Cardiac fibroblast (primary cell): ENCODE data around the gene RRBP1.

Experiments
- DNase-seq, 2 donors: peaks; one replicate each; pipeline versions ENCODE4 v3.0.0 to v3.0.0-alpha.2; 2010; ENCODE audit warnings: low read depth in 2 of 2
- H3K4me3 ChIP-seq, 2 donors: replicated peaks in 1 of 2; 1 replicate in 1 of 2; 2 replicates in 1 of 2; pipeline ENCODE4 v1.5.1; 2011; ENCODE audit warnings: low read depth in 2 of 2, low read length in 2 of 2, mild to moderate bottlenecking in 2 of 2, moderate library complexity in 1 of 2
- TF ChIP-seq, protein P1 (sequence below): IDR thresholded peaks from one replicate; pipeline ENCODE4 v1.5.1; 2011; ENCODE audit warnings: low read depth, mild to moderate bottlenecking, low read length, inconsistent platforms

Gene RRBP1

DNA sequence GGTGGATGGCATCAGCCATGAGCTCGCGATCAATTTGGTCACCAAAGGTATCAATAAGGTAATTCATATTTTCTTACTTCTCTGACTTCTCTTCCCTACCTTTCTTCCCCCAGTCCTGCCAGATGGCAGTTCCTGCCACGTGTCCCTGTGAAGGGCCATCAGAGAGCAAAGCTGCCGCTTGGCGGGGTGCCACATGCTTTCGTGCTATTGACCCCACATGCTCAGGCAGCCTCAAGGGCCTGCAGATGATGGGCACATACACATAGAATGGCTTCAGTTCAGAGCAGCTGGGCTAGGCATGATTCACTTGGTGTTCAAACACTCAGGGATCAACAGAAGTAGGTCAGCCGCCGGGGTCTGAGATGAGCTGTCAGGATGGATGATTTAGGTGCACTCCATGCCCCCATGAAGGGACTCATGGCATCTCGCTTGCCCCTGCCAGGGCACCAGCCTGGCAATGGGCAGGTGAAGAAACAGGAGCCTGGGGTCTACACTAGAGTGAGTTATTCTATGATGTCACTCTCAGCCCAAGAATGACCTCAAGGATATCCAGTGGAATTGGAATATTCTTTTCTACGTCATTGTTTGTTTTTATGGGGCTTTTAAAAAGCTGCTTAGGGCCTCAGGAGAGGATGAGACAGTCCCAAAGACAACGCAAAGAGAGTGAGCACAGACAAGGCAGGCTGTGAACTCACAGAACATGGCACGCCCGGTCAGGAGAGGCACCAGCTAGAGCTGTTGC is 43.2 kb upstream of the RRBP1 start:
- no peak for DNase-seq
- TF ChIP-seq, protein P1, sequence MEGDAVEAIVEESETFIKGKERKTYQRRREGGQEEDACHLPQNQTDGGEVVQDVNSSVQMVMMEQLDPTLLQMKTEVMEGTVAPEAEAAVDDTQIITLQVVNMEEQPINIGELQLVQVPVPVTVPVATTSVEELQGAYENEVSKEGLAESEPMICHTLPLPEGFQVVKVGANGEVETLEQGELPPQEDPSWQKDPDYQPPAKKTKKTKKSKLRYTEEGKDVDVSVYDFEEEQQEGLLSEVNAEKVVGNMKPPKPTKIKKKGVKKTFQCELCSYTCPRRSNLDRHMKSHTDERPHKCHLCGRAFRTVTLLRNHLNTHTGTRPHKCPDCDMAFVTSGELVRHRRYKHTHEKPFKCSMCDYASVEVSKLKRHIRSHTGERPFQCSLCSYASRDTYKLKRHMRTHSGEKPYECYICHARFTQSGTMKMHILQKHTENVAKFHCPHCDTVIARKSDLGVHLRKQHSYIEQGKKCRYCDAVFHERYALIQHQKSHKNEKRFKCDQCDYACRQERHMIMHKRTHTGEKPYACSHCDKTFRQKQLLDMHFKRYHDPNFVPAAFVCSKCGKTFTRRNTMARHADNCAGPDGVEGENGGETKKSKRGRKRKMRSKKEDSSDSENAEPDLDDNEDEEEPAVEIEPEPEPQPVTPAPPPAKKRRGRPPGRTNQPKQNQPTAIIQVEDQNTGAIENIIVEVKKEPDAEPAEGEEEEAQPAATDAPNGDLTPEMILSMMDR = no peak
- no peak overlapping the region for H3K4me3 ChIP-seq

DNA sequence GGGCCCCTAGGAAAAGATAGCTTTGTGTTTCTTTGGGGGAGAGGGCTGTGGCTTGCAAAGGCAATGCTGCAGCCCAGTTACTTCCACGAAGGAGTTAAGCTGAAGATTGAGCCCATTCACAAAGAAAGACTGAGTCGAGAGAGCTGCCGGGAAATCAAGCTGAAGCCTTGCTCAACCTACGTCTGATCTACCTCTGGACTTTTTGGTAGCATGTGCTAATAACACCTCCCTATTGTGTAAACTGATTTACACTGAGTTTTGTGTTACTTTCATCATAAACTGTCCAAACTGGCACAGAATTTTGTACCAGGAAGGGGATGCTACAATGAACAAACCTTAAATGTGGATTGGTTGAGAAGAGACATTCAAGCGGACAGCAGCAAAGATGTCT is 41.3 kb upstream of the RRBP1 start:
- DNase-seq = no peak
- H3K4me3 ChIP-seq = no peak overlapping the region
- TF ChIP-seq, protein P1 = no peak

DNA sequence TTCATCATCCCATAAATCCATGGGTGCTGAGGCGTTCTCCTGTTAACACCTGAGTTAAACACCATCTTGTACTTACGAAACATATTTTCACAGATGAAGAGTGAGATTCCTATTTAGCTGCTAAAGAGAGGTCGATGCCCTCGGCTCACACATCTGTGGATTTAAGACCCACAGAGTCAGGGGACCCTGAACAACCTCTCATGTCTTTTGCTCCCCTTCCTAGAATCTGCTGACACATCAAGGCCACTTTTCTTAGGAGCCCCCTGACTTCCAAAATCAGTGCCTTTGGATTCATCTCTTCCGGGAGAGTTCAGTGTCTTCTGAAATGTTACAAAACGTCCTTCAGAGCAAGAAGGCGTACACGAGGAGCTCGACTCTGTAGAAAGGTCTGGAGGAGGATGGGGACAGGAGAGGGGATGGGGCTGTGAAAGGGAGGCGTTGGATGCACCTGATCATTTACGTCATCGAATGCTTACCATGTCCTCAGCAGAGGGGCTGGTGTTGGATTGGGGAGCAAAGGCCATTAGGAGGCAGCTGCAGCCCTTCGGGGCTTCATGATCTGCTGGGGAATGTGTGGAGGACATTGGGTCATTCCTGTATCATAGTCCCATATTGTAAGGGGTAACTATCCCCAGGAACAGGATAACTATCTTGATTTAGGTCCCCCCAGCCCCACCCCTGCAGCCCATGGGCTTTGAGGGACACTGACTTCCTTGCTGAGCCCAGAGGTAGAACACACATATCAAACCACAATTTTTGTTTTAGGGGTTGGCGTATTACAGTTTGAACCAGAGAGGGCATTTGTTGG is 40.7 kb upstream of the RRBP1 start:
- DNase-seq = no peak
- H3K4me3 ChIP-seq = no peak overlapping the region
- TF ChIP-seq, protein P1 = no peak

DNA sequence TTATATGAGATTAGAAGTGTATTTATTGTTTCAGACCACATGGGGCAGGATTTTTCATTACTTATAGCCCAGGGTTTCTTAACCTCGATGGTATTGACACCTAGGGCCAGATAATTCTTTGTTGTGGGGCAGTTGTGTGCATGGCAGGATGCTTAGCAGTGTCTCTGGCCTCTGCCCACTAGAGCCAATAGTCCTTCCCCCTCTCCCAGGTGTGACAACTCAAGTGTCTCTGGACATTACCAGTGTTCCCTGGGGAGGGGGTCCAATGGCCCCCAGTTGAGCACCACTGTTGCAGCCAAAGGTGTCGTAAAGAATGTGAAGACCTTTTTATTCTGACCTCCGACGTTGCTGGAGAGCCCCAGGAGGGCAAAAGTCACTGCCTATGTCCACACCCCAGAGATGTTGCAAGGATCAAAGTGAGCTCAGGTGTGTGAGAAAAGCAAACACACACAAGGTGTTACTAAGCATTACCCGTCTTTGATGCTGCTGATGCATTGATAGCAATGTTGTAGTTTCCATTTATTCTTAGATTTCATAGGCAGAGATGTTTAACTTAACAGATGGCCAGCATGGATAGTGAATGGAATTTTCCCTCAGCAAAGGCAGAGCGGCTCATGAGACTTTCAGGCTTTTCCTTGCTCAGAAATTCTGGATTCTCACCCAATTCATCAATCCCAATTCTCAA is 39.9 kb upstream of the RRBP1 start:
- peak in 1 of 2 donors; percentile 5 for DNase-seq
- TF ChIP-seq, protein P1 = no peak
- H3K4me3 ChIP-seq = no peak overlapping the region

DNA sequence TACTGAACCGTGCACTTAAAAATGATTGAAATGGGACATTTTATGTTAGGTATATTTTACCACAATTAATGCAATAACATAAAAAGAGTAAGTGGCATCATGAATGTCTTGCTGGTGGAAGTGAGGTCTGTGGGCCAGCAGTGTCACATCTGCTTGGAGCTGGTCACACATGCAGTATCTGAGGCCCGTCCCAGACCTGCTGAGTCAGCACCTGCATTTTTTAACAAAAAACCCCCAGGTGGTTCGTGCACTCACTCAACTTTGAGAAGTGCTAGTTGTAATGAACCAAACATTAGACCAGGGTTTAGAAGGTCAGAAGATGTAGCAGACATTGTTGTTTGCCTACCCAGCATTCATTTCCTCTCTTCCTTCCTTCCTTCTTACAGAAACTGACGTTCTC is 38.7 kb upstream of the RRBP1 start:
- TF ChIP-seq, protein P1 = no peak
- H3K4me3 ChIP-seq = no peak overlapping the region
- DNase-seq = no peak

DNA sequence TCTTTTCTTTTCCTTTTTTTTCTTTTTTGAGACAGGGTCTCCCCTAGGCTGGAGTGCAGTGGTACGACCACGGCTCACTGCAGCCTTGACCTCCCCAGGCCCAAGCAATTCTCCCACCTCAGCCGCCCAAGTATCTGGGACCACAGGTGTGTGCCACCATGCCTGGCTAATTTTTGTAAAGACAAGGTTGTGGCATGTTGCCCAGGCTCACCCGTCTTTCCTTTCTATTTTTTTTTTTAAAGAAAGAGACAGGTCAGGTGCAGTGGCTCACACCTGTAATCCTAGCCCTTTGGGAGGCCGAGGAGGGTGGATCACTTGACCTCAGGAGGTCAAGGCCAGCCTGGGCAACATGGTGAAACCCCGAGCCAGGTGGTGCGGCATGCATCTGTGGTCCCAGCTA is 34.3 kb upstream of the RRBP1 start:
- TF ChIP-seq, protein P1 = no peak

More for the DNA sequence above, 34.3 kb upstream of the RRBP1 start:
- H3K4me3 ChIP-seq = no peak overlapping the region
- no peak for DNase-seq
